Measurements from ENCODE around the gene KNG1.
A peak's percentile ranks its signal among the peaks of the same experiment; 100 is the strongest.

Gene KNG1

DNA sequence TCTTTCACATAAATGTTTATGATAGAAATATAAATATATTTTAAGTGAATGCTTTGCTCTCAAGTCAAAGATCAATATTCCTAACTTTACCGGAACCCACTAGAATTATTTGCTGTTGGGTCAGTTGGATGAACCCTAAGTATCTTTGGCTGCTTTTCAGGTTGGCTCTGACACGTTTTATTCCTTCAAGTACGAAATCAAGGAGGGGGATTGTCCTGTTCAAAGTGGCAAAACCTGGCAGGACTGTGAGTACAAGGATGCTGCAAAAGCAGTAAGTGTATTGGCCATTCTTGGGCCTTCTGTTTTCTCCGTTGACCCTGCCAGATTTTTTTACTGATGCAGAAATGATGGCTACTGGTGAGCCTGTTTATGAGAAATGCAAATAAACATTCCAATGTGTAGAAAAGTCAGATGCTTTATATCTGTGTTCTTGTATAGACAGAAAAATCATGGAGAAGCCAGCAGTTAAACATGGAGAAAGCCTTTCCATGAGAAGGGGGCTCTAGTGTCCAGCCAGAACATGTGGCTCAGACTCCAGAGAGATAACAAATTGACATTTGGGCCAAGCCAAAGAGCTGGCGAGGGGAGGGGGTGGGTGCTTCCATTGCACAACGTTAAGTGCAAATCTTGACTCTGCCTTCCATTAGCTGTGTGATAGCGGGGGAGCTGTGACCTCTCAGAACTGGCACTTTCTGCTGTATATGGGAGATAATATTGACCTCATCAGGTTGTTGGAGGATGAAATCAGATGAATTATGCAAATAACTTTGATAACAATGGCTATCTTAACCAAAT, 3.0 kb downstream of the KNG1 start:
- Histone ChIP-seq H3K4me1 (ENCODE audit: control insufficient read depth, insufficient read depth, low read length) (peaks cover 7% of the 10 kb centered on the region), H3K9me3 (ENCODE audit: control insufficient read depth, low read length) (no peaks in the 10 kb centered on the region), H3K36me3 (ENCODE audit: control insufficient read depth, insufficient read depth, low read length) (no peaks in the 10 kb centered on the region), H3K27me3 (ENCODE audit: control insufficient read depth, insufficient read depth, low read length) (no peaks in the 10 kb centered on the region), H3K4me3 (ENCODE audit: low read length) (no peak overlapping the region), H3K9ac (ENCODE audit: low read length) (no peak overlapping the region)

DNA sequence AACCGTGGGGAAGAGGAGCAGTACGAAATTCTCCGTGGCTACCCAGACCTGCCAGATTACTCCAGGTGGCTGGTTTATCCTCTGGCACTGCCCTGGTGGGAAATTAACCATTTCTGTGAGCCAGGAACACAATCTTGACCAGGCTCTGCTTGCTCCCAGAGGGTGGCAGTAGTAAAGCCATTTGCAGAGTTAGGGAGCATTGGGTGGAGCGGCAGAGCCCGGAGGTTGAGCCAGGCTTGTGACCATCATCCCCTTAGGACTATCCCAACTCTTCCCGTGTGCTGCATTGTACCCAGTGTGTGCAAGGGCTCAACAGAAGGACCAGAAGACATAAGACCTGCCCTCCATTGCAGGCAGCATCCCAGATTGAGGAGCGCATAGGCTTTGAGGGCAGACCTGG, 5.3 kb downstream of the KNG1 start:
- peaks cover 7% of the 10 kb centered on the region for H3K4me1 ChIP-seq (ENCODE audit: control insufficient read depth, insufficient read depth, low read length)
- no peaks in the 10 kb centered on the region for H3K36me3 ChIP-seq (ENCODE audit: control insufficient read depth, insufficient read depth, low read length)
- H3K27me3 ChIP-seq (ENCODE audit: control insufficient read depth, insufficient read depth, low read length), result no peaks in the 10 kb centered on the region
- no peak overlapping the region for H3K9ac ChIP-seq (ENCODE audit: low read length)
- no peak overlapping the region for H3K4me3 ChIP-seq (ENCODE audit: low read length)
- no peaks in the 10 kb centered on the region for H3K9me3 ChIP-seq (ENCODE audit: control insufficient read depth, low read length)

DNA sequence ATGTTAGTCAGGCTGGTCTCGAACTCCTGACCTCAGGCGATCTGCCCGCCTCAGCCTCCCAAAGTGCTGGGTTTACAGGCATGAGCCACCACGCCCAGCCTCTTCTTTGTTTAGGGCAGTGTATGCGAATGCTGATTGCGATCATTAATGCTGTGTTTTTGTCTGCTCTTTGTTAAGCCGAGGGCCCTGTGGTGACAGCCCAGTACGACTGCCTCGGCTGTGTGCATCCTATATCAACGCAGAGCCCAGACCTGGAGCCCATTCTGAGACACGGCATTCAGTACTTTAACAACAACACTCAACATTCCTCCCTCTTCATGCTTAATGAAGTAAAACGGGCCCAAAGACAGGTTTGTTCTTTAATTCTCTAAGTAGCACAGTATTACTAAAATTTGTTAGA, 7.8 kb downstream of the KNG1 start:
- Histone ChIP-seq H3K27me3 (ENCODE audit: control insufficient read depth, insufficient read depth, low read length) (no peaks in the 10 kb centered on the region), H3K4me1 (ENCODE audit: control insufficient read depth, insufficient read depth, low read length) (peaks cover 7% of the 10 kb centered on the region), H3K4me3 (ENCODE audit: low read length) (no peak overlapping the region), H3K9ac (ENCODE audit: low read length) (no peak overlapping the region), H3K36me3 (ENCODE audit: control insufficient read depth, insufficient read depth, low read length) (no peaks in the 10 kb centered on the region), H3K9me3 (ENCODE audit: control insufficient read depth, low read length) (no peaks in the 10 kb centered on the region)

DNA sequence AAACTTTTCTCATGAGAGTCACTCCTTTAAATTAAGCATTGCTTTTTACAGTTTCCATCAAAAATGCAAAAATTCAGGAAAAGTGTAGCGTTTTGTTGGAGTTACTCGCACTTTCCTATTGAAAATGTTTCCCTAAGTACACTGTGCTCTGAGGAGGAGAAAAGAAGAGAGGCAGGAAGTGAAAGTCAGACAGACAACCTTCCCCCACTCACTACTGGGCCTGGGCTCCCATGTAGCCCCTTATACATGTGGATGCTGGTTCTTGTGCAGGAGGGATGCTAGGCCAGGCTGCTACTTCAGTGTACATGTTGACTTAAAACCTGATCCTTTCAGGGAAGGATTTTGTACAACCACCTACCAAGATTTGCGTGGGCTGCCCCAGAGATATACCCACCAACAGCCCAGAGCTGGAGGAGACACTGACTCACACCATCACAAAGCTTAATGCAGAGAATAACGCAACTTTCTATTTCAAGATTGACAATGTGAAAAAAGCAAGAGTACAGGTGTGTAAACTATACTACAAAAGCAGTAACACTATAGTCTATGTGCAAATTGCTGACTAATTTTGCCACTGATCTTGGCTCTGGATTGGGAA, 15.1 kb downstream of the KNG1 start:
- Histone ChIP-seq H3K4me1 (ENCODE audit: control insufficient read depth, insufficient read depth, low read length) (no peaks in the 10 kb centered on the region), H3K9me3 (ENCODE audit: control insufficient read depth, low read length) (no peaks in the 10 kb centered on the region), H3K9ac (ENCODE audit: low read length) (no peak overlapping the region), H3K36me3 (ENCODE audit: control insufficient read depth, insufficient read depth, low read length) (no peaks in the 10 kb centered on the region), H3K4me3 (ENCODE audit: low read length) (no peak overlapping the region), H3K27me3 (ENCODE audit: control insufficient read depth, insufficient read depth, low read length) (no peaks in the 10 kb centered on the region)

DNA sequence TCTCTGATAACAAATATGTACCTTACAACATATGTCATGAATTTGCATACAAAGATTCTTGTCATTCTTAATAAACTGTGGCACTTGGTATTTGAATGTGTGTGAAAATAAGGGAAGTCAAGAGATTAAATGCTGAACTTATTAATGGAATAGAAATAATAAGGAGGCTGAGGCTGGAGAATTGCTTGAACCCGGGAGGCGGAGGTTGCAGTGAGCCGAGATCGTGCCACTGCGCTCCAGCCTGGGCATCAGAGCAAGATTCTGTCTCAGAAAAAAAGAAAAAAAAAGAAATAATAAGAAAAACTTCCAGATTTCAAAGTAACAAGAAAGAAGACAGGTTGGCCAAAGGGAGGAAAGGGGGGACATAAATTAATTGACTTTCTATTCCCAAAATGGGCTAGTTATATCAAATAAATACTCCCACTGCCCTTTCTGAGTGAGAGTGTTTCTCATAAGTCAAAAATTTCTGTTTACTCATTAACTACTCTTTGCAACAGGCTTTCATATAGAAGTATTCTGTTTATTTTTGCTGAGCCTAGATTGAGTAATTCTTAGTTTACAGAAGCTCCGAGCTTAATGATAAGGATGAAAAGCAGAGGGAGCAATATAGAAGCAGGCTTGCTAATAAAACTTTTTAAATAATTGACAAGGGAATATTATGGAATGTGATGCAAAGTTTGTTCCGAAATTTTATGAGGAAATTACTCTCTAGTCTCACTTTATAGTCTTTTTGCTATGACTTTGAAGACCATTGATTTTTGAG, 25.6 kb downstream of the KNG1 start:
- peaks cover 39% of the 10 kb centered on the region for H3K4me1 ChIP-seq (ENCODE audit: control insufficient read depth, insufficient read depth, low read length)
- no peaks in the 10 kb centered on the region for H3K9me3 ChIP-seq (ENCODE audit: control insufficient read depth, low read length)
- no peak overlapping the region for H3K9ac ChIP-seq (ENCODE audit: low read length)
- H3K36me3 ChIP-seq (ENCODE audit: control insufficient read depth, insufficient read depth, low read length), result no peaks in the 10 kb centered on the region
- no peaks in the 10 kb centered on the region for H3K27me3 ChIP-seq (ENCODE audit: control insufficient read depth, insufficient read depth, low read length)
- no peak overlapping the region for H3K4me3 ChIP-seq (ENCODE audit: low read length)

DNA sequence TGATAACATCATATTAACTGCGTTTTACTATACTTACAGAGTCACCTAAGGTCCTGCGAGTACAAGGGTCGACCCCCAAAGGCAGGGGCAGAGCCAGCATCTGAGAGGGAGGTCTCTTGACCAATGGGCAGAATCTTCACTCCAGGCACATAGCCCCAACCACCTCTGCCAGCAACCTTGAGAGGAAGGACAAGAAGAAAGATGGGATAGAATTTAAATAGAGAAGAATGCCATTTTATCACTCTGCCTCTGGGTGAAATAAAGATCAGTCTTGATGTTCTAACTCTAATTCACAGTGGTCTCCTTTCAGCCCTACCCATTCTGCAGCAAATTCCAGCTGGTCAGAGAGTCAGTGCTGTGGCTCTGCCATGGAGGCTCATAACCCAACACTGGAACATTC, 26.5 kb downstream of the KNG1 start:
- no peaks in the 10 kb centered on the region for H3K36me3 ChIP-seq (ENCODE audit: control insufficient read depth, insufficient read depth, low read length)
- no peaks in the 10 kb centered on the region for H3K27me3 ChIP-seq (ENCODE audit: control insufficient read depth, insufficient read depth, low read length)
- no peaks in the 10 kb centered on the region for H3K9me3 ChIP-seq (ENCODE audit: control insufficient read depth, low read length)

DNA sequence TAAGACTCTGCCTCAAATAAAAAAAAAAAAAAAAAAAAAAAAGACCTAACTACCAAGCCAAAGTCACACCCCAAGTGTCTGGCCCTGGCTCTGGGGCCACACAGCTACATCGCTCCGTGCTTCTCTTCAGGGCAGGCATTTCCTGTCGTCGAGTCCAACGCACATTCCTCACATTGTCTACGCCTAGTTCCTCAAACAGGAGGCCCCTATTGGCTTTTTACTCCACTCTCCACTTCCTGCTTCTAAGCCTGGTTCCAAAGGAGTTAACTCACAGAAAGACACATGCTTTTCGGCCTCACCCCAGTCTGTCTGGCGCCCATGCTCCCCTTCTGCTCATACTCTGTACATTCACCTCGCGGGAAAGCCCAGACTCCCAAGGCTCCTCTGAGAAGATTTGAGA, 28.8 kb downstream of the KNG1 start:
- Histone ChIP-seq H3K4me1 (ENCODE audit: control insufficient read depth, insufficient read depth, low read length) (peaks cover 39% of the 10 kb centered on the region), H3K9me3 (ENCODE audit: control insufficient read depth, low read length) (no peaks in the 10 kb centered on the region), H3K9ac (ENCODE audit: low read length) (no peak overlapping the region), H3K4me3 (ENCODE audit: low read length) (no peak overlapping the region), H3K27me3 (ENCODE audit: control insufficient read depth, insufficient read depth, low read length) (no peaks in the 10 kb centered on the region), H3K36me3 (ENCODE audit: control insufficient read depth, insufficient read depth, low read length) (no peaks in the 10 kb centered on the region)

More for the DNA sequence above, 26.5 kb downstream of the KNG1 start:
- Histone ChIP-seq H3K9ac (ENCODE audit: low read length) (no peak overlapping the region), H3K4me3 (ENCODE audit: low read length) (no peak overlapping the region), H3K4me1 (ENCODE audit: control insufficient read depth, insufficient read depth, low read length) (peaks cover 39% of the 10 kb centered on the region)

DNA sequence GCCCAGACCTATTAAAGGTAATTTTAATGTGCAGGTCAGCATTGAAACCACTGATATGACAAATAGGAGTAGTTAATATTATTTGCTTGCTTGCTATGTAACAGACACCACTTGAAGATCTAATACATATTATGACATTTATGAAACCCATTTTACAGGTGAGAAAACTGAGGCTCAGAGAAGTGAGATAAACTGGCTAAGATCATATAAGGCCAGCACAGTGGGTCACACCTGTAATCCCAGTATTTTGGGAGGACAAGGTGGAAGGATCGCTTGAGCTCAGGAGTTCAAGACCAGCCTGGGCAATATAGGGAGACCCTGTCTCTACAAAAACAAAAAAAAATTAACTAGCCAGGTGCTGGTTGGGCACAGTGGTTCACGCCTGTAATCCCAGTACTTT, 33.2 kb downstream of the KNG1 start:
- Histone ChIP-seq H3K36me3 (ENCODE audit: control insufficient read depth, insufficient read depth, low read length) (no peaks in the 10 kb centered on the region), H3K27me3 (ENCODE audit: control insufficient read depth, insufficient read depth, low read length) (no peaks in the 10 kb centered on the region)

DNA sequence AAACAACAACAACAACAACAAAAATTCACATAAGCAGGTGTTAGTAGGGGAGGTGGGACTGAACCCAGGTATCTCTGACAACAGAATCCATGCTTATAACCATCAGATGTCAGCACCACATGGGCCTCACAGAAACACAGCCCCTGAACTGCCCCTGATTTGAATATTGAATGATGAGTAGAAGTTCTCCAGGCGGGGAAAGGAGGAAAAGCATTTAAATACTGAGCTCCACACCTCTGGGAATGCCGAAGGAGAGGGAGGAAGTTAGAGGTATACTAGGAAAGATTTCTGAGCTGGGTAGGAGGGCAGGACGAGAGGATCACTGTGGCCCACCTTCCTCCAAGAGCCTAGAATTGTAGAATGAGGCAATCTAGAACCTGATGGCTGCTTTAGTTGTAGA, 34.3 kb downstream of the KNG1 start:
- Histone ChIP-seq H3K4me1 (ENCODE audit: control insufficient read depth, insufficient read depth, low read length) (peaks cover 7% of the 10 kb centered on the region), H3K36me3 (ENCODE audit: control insufficient read depth, insufficient read depth, low read length) (no peaks in the 10 kb centered on the region), H3K9ac (ENCODE audit: low read length) (peak overlapping the region; percentile 3), H3K9me3 (ENCODE audit: control insufficient read depth, low read length) (no peaks in the 10 kb centered on the region), H3K27me3 (ENCODE audit: control insufficient read depth, insufficient read depth, low read length) (no peaks in the 10 kb centered on the region), H3K4me3 (ENCODE audit: low read length) (no peak overlapping the region)

More for the DNA sequence above, 33.2 kb downstream of the KNG1 start:
- Histone ChIP-seq H3K4me1 (ENCODE audit: control insufficient read depth, insufficient read depth, low read length) (peaks cover 17% of the 10 kb centered on the region), H3K9me3 (ENCODE audit: control insufficient read depth, low read length) (no peaks in the 10 kb centered on the region), H3K9ac (ENCODE audit: low read length) (no peak overlapping the region), H3K4me3 (ENCODE audit: low read length) (no peak overlapping the region)

DNA sequence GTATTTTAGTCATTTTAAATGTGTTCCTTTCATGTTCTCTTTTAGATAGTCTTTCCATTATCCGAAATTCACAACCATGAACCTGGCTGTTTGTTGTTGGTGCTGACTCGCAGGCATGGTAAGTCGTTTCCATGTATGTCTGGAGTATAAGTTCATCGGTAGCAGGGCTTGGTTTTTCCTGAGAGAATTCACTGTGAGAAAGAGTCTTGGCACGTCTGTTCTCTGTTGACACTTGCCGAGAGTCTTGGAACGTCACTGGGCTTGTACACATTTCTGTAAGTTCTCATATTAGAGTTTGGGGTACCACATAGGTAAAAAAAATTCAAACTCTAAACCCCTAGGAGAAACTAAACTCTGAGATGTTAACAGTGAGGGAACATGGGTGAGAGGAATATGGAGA, 36.8 kb downstream of the KNG1 start:
- Histone ChIP-seq H3K4me3 (ENCODE audit: low read length) (no peak overlapping the region), H3K9ac (ENCODE audit: low read length) (peak overlapping the region; percentile 50), H3K36me3 (ENCODE audit: control insufficient read depth, insufficient read depth, low read length) (no peaks in the 10 kb centered on the region), H3K9me3 (ENCODE audit: control insufficient read depth, low read length) (no peaks in the 10 kb centered on the region), H3K27me3 (ENCODE audit: control insufficient read depth, insufficient read depth, low read length) (no peaks in the 10 kb centered on the region), H3K4me1 (ENCODE audit: control insufficient read depth, insufficient read depth, low read length) (peaks cover 6% of the 10 kb centered on the region)

DNA sequence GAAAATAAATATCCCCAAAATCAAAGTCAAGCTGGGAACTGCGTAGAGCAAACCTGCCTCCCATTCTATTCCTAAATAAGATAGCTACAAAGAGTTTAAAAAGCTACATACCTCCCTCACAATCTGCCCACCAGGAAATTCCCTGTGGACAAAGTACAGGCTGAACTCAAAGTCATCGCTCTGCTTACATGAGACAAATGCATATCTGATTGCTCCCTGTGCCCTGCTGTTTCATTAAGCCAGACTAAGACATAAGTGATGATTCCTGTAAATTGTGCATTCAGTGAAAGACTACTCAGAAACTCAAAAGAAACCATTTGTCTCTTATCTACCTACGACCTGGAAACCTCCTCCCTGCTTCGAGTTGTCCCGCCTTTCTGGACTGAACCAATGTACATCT, 37.7 kb downstream of the KNG1 start:
- Histone ChIP-seq H3K9me3 (ENCODE audit: control insufficient read depth, low read length) (no peaks in the 10 kb centered on the region), H3K9ac (ENCODE audit: low read length) (no peak overlapping the region), H3K36me3 (ENCODE audit: control insufficient read depth, insufficient read depth, low read length) (no peaks in the 10 kb centered on the region), H3K4me1 (ENCODE audit: control insufficient read depth, insufficient read depth, low read length) (peaks cover 11% of the 10 kb centered on the region), H3K4me3 (ENCODE audit: low read length) (no peak overlapping the region), H3K27me3 (ENCODE audit: control insufficient read depth, insufficient read depth, low read length) (no peaks in the 10 kb centered on the region)

DNA sequence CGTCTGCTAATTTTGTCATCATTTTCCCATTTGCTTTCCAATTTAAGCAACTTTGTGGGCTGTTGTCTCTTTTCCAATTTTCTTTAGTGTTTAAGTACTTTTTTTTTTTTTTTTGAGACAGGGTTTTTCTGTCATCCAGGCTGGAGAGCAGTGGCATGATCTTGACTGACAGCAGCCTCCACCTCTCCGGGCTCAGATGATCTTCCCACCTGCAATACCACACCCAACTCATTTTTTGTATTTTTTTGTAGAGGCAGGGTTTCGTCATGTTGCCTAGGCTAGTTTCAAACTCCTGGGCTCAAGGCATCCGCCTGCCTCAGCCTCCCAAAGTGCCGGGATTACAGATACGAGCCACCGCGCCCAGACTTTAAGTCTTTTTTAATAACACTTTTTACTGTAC, 40.1 kb downstream of the KNG1 start:
- H3K9me3 ChIP-seq (ENCODE audit: control insufficient read depth, low read length), result no peaks in the 10 kb centered on the region
- H3K9ac ChIP-seq (ENCODE audit: low read length), result no peak overlapping the region
- H3K4me1 ChIP-seq (ENCODE audit: control insufficient read depth, insufficient read depth, low read length), result peaks cover 19% of the 10 kb centered on the region
- no peaks in the 10 kb centered on the region for H3K36me3 ChIP-seq (ENCODE audit: control insufficient read depth, insufficient read depth, low read length)
- no peaks in the 10 kb centered on the region for H3K27me3 ChIP-seq (ENCODE audit: control insufficient read depth, insufficient read depth, low read length)
- no peak overlapping the region for H3K4me3 ChIP-seq (ENCODE audit: low read length)

Measured in mucosa of stomach (tissue), 1 donor.